ENCODE data around the gene DCP1A.

GRCh38 chr3:53263907-53264306 lies 83.4 kb downstream of the DCP1A start:
- no peak for TF ChIP-seq CTCF (IDR thresholded peaks at IDR 0.05; ENCODE audit: low read depth, low read length, missing input control)
- no peak for TF ChIP-seq REST (IDR thresholded peaks at IDR 0.05)
- TF ChIP-seq RAD21 (IDR thresholded peaks at IDR 0.05), result no peak

All from liver (tissue), 3 donors.